ENCODE results near the gene HEMGN. TPM values are rescaled to one million over a fixed set of nuclear protein-coding genes. Genes with fewer than 3 reads are reported as not detected.

The HEMGN gene
- total RNA-seq, 4 donors from 2014 or later, result 0.19 to 1.1 (median 0.44) TPM; not detected in 1

GRCh38 chr9:97921959-97922724 is 15.8 kb downstream of the HEMGN start, which contains the start of gene TRMO:
TRMO (minus strand) TSS chr9:97922500; CDS start chr9:97922493, 7 bp downstream.
- TF ChIP-seq CTCF (IDR thresholded peaks at IDR 0.05), result peak in 1 of 3 donors; percentile 41
- DNase-seq (ENCODE audit: low spot score), result peak; percentile 99
- ATAC-seq (ENCODE audit: low FRiP score), result peak; percentile 90

GRCh38 chr9:97919217-97919813 is 18.7 kb downstream of the HEMGN start:
- no peak for ATAC-seq (ENCODE audit: low FRiP score)
- DNase-seq (ENCODE audit: low spot score), result no peak
- no peak for TF ChIP-seq CTCF (IDR thresholded peaks at IDR 0.05)

- ATAC-seq (ENCODE audit: low FRiP score) (no peak), DNase-seq (ENCODE audit: low spot score) (no peak)
- TF ChIP-seq CTCF (IDR thresholded peaks at IDR 0.05), result no peak
These were observed 19.4 kb downstream of the HEMGN start for GRCh38 chr9:97918611-97919010.

- TF ChIP-seq CTCF (IDR thresholded peaks at IDR 0.05), result no peak
- no peak for ATAC-seq (ENCODE audit: low FRiP score)
- DNase-seq (ENCODE audit: low spot score), result no peak
These were observed 26.0 kb downstream of the HEMGN start for GRCh38 chr9:97911970-97912369.

- no peak for ATAC-seq (ENCODE audit: low FRiP score)
- TF ChIP-seq CTCF (IDR thresholded peaks at IDR 0.05), result no peak
These were observed 26.4 kb downstream of the HEMGN start for GRCh38 chr9:97911528-97911927.

GRCh38 chr9:97910357-97910756 is 27.6 kb downstream of the HEMGN start:
- ATAC-seq (ENCODE audit: low FRiP score) (no peak), DNase-seq (ENCODE audit: low spot score) (no peak)
- no peak for TF ChIP-seq CTCF (IDR thresholded peaks at IDR 0.05)

More at GRCh38 chr9:97911528-97911927, 26.4 kb downstream of the HEMGN start:
- no peak for DNase-seq (ENCODE audit: low spot score)

GRCh38 chr9:97908705-97909104 is 29.3 kb downstream of the HEMGN start:
- no peak for DNase-seq (ENCODE audit: low spot score)
- ATAC-seq (ENCODE audit: low FRiP score), result no peak
- TF ChIP-seq CTCF (IDR thresholded peaks at IDR 0.05), result no peak

All from omental fat pad (tissue), 4 donors.